Endothelial cell (in vitro differentiated cells): Measurements from ENCODE around the gene C1QTNF2. TPM values are rescaled to one million over a fixed set of nuclear protein-coding genes. Genes with fewer than 3 reads are reported as not detected.
A peak's percentile ranks its signal among the peaks of the same experiment; 100 is the strongest.

Experiments used
- DNase-seq: peaks from one replicate; pipeline ENCODE4 v3.0.0; 2021; ENCODE audit warnings: low spot score
- H3K27ac Mint-ChIP-seq: one replicate; pipeline ENCODE4 v1.8.0; 2021; ENCODE audit warnings: mixed read lengths, inconsistent platforms; ENCODE audit not compliant: unreplicated experiment
- H3K27me3 Mint-ChIP-seq: one replicate; pipeline ENCODE4 v1.8.0; 2021; ENCODE audit warnings: mild to moderate bottlenecking, moderate library complexity, mixed read lengths, inconsistent platforms; ENCODE audit not compliant: unreplicated experiment
- H3K36me3 Mint-ChIP-seq: one replicate; pipeline ENCODE4 v1.8.0; 2021; ENCODE audit warnings: mild to moderate bottlenecking, low read depth, mixed read lengths, inconsistent platforms; ENCODE audit not compliant: unreplicated experiment
- H3K4me1 Mint-ChIP-seq: one replicate; pipeline ENCODE4 v1.8.0; 2021; ENCODE audit warnings: mild to moderate bottlenecking, mixed read lengths, inconsistent platforms; ENCODE audit not compliant: unreplicated experiment
- H3K4me3 Mint-ChIP-seq: one replicate; pipeline ENCODE4 v1.8.0; 2021; ENCODE audit warnings: mild to moderate bottlenecking, mixed read lengths, inconsistent platforms; ENCODE audit not compliant: unreplicated experiment
- H3K9me3 Mint-ChIP-seq: one replicate; pipeline ENCODE4 v1.8.0; 2021; ENCODE audit warnings: mixed read lengths, inconsistent platforms; ENCODE audit not compliant: unreplicated experiment
- total RNA-seq: library from RNA; stranded (reverse); fragmentation: NEBNext Ultra II Directional; extraction: Animal tissue kit (Norgen Biotek cat#: 25700); gene quantifications from one replicate; pipeline ENCODE4 v1.2.1, GENCODE V29; 2021; ENCODE audit not compliant: unreplicated experiment
- TF ChIP-seq, protein P1 (sequence below): fragments of 200-600 bp; sonication (generic); IDR thresholded peaks from one replicate; pipeline ENCODE4 v1.5.0; 2021; ENCODE audit warnings: antibody characterized with exemption; ENCODE audit not compliant: unreplicated experiment

Gene C1QTNF2
- total RNA-seq, 1 donor from 2014 or later = not detected

DNA sequence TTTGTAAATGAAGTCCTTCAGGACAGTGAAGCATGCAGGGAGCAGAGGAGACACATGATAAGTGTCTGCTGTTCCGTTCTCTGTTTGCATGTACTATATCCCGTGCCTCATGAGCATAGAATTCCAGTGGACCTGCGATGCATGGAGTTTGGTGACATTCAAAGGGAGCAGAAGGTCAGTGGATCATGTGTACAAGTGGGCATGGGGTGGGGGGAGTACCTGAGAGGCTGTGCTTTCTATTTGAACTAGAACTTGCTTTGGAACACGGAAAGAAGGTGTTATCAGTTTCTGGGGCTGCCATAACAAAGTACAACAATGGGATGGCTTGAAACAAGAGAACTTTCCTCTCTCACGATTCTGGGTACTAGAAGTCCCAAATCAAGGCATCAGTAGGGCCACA lies 53.0 kb downstream of the C1QTNF2 start:
- Mint-ChIP-seq H3K4me3 (no peak overlapping the region), H3K9me3 (no peaks in the 10 kb centered on the region), H3K36me3 (peaks cover 7% of the 10 kb centered on the region), H3K27me3 (peaks cover 6% of the 10 kb centered on the region), H3K4me1 (peaks cover 38% of the 10 kb centered on the region), H3K27ac (no peak overlapping the region)
- TF ChIP-seq, protein P1, sequence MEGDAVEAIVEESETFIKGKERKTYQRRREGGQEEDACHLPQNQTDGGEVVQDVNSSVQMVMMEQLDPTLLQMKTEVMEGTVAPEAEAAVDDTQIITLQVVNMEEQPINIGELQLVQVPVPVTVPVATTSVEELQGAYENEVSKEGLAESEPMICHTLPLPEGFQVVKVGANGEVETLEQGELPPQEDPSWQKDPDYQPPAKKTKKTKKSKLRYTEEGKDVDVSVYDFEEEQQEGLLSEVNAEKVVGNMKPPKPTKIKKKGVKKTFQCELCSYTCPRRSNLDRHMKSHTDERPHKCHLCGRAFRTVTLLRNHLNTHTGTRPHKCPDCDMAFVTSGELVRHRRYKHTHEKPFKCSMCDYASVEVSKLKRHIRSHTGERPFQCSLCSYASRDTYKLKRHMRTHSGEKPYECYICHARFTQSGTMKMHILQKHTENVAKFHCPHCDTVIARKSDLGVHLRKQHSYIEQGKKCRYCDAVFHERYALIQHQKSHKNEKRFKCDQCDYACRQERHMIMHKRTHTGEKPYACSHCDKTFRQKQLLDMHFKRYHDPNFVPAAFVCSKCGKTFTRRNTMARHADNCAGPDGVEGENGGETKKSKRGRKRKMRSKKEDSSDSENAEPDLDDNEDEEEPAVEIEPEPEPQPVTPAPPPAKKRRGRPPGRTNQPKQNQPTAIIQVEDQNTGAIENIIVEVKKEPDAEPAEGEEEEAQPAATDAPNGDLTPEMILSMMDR = no peak
- DNase-seq = no peak

DNA sequence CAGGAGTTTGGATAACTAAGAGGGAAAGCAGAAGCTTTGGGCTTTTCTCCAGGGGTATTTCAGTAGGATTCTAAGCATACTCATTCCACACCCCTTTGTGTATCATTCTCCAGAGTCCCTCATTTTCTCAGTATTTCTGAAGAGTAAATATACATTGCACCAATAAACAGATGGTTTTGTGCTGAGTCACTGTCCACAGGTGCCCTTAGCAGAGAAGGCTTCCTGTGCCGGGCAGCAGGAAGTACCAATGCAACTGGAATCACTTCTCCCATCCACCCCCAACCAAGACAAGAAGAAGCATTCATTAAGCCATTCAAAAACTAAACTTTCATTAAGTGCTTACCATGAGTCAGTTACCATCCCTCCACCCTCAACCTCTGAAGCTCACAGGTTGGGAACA lies 54.5 kb downstream of the C1QTNF2 start:
- Mint-ChIP-seq H3K4me3 (no peak overlapping the region), H3K9me3 (no peaks in the 10 kb centered on the region), H3K36me3 (peaks cover 9% of the 10 kb centered on the region), H3K27ac (peak overlapping the region; percentile 39), H3K27me3 (peaks cover 6% of the 10 kb centered on the region), H3K4me1 (peaks cover 30% of the 10 kb centered on the region)
- no peak for DNase-seq
- TF ChIP-seq, protein P1 = no peak

- H3K9me3 Mint-ChIP-seq = no peaks in the 10 kb centered on the region
- H3K4me3 Mint-ChIP-seq = peak overlapping the region; percentile 96
- peaks cover 44% of the 10 kb centered on the region for H3K4me1 Mint-ChIP-seq
- TF ChIP-seq, protein P1 = no peak
- peaks cover 17% of the 10 kb centered on the region for H3K36me3 Mint-ChIP-seq
- no peak for DNase-seq
- H3K27ac Mint-ChIP-seq = peak overlapping the region; percentile 83
- H3K27me3 Mint-ChIP-seq = peaks cover 4% of the 10 kb centered on the region
These were observed 57.3 kb downstream of the C1QTNF2 start for GRCh38 chr5:160312960-160313727.

DNA sequence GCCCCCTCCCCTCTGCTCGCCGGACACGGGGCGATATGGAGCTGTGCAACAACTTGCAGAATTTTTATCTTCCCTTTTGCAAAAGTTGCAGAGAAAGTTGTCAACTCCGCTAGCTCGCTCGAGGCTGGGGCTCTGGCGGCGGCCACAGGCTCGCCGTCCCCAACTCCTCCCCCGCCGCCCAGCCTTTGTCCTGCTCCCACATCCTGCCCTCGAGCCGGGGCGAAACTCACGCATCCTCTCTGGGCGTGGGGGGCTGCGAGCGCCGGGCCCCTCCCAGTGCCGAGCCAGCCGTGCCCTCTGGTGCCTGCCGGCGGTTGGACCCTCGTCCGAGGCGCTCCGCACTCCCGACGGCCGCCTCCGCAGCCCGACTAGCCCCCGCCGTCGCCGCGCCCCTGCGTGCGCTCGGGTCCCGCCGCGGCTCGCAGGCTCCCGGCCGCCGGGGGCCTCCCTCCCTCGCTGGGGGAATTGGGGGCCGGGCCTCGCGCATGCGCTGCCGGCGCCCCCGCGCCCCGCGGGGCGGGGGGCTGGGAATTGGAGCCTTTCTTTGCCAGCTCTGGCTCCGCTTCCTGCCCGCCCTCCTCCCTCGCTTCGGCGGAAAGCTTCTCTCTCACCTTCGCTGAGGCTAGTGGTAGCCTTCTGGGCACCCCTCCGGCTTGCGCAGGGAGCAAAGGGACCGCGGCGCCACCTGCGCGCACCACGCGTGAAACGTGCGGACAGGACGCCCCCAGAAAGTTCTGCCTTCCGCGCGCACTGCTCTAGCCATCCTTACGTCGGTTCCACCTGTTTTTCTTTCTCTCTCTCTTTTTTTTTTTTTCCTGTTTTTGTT lies 58.1 kb downstream of the C1QTNF2 start, which contains the start of gene CCNJL:
TSS of gene CCNJL (minus strand) at position 431 of the 826 bp plus-strand sequence. CDS start 641 bp downstream, outside the sequence.
- peaks cover 49% of the 10 kb centered on the region for H3K4me1 Mint-ChIP-seq
- DNase-seq = peak; percentile 86
- peaks cover 23% of the 10 kb centered on the region for H3K36me3 Mint-ChIP-seq
- H3K27me3 Mint-ChIP-seq = peaks cover 9% of the 10 kb centered on the region
- H3K9me3 Mint-ChIP-seq = no peaks in the 10 kb centered on the region
- peak within 1 kb of the TSS; percentile 99 for H3K4me3 Mint-ChIP-seq
- peak within 1 kb of the TSS; percentile 83 for H3K27ac Mint-ChIP-seq
- TF ChIP-seq, protein P1 = no peak
